Measurements from ENCODE around the gene CUX1.

Gene CUX1

DNA sequence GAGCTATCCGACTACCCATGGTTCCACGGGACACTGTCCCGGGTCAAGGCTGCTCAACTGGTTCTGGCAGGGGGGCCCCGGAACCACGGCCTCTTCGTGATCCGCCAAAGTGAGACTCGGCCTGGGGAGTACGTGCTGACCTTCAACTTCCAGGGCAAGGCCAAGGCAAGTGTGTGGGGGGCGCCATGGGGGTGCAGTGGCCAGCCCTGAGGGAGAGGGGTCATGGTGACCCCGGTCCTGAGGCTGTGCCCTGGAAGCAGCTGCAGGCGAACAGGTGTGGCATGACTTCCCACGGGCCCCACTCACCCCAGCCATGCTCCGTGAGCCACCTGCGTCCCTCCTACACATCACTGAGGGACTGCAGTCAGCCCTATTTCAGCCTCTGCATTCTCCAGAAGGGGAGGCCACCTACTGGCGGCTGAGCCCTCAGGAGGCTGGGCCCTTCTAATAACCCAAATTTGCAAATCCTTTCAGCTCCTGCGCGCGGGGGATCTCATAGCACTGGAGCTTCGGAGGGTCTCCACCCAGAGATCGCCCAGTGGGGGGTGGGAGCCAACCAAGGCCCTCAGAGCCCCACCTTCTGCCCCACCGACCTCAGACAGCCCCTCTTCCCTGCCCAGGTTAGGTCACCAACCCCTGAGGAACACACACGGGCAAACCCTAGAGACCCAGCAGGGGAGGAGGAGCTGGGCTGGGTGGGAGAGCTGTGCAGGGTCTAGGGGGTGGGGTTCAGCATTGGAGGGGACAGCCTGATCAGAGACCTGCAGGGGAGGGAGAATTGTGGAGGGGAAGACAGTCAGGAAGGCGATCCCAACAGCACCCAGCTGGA is 500.0 kb downstream of the CUX1 start:
- no peak for DNase-seq (ENCODE audit: low read depth)
- TF ChIP-seq CTCF (conservative IDR thresholded peaks at IDR 0.05; ENCODE audit: low read depth, low read length): peak; percentile 9
- no peak overlapping the region for H3K4me3 ChIP-seq (ENCODE audit: low read depth, low read length)

DNA sequence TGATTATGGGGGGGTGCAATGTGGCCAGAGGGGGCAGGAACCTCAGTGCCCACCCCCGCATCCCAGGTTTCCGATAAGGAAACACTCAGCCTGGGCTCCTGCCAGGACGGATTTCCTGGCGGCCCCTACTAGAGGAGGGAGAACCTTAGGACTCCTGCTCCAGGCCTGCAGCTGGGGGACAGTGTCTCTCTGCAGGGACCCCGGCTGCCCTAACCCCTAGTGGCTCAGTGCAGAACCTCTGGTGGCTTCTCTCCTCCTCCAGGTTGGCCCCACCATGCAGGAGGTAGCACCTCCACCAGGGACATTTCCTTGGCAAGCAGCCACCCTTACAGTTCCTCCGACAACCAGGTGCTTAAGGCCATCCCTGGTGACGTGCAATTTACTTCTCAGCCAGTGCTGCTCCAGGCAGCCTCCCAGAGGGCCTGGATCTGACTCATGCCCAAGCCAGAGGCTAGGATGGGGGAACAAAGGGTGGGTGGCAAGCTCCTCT is 501.1 kb downstream of the CUX1 start:
- no peak for TF ChIP-seq CTCF (conservative IDR thresholded peaks at IDR 0.05; ENCODE audit: low read depth, low read length)
- no peak overlapping the region for H3K4me3 ChIP-seq (ENCODE audit: low read depth, low read length)
- DNase-seq (ENCODE audit: low read depth): peak; percentile 53

- no peak overlapping the region for H3K4me3 ChIP-seq (ENCODE audit: low read depth, low read length)
- no peak for DNase-seq (ENCODE audit: low read depth)
- no peak for TF ChIP-seq CTCF (conservative IDR thresholded peaks at IDR 0.05; ENCODE audit: low read depth, low read length)
These were observed 502.2 kb downstream of the CUX1 start for GRCh38 chr7:102319671-102320070.

DNA sequence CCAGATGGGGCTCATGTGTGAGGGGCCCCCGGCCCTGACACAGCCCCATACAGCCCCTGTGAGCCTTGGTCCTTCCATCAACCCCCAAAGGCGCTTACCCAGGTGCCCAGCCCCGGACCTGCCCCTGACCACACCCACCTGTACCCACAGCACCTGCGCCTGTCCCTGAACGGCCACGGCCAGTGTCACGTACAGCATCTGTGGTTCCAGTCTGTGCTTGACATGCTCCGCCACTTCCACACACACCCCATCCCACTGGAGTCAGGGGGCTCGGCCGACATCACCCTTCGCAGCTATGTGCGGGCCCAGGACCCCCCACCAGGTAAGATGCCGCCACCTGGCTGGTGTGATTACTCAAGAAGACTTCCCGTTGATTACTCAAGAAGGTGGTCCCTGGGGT is 502.8 kb downstream of the CUX1 start:
- DNase-seq (ENCODE audit: low read depth): no peak
- TF ChIP-seq CTCF (conservative IDR thresholded peaks at IDR 0.05; ENCODE audit: low read depth, low read length): no peak
- no peak overlapping the region for H3K4me3 ChIP-seq (ENCODE audit: low read depth, low read length)

GRCh38 chr7:102320601-102321350 is 503.4 kb downstream of the CUX1 start:
- no peak overlapping the region for H3K4me3 ChIP-seq (ENCODE audit: low read depth, low read length)
- no peak for TF ChIP-seq CTCF (conservative IDR thresholded peaks at IDR 0.05; ENCODE audit: low read depth, low read length)
- DNase-seq (ENCODE audit: low read depth): no peak

DNA sequence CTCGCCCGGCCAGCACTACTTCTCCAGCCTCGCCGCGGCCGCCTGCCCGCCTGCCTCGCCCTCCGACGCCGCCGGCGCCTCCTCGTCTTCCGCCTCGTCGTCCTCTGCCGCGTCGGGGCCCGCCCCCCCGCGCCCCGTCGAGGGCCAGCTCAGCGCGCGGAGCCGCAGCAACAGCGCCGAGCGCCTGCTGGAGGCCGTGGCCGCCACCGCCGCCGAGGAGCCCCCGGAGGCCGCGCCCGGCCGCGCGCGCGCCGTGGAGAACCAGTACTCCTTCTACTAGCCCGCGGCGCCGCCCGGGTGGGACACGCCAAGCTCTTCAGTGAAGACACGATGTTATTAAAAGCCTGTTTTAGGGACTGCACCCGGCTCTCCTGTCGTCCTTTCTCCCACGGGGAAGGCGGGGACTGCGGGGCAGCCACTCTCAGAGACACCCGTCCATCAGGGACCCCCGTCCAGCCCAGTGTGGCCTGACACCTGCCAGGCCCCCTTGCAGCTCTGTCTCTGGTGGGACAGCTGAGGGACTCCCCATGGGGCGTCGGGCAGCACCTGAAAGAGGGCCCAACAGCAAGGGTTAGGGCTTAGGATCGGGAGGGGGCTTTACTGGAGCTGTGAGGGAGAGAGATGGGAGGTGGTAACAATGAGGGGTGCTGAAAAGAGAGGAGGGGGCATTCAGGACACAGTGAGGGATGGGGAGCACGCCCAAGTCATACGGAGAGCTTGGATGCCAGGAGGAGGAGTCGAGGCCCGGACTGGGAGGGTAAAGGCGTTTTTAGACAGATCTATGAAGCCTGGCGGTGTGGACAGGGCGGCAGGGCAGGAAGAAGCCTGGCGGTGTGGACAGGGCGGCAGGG is 504.1 kb downstream of the CUX1 start:
- TF ChIP-seq CTCF (conservative IDR thresholded peaks at IDR 0.05; ENCODE audit: low read depth, low read length): no peak
- DNase-seq (ENCODE audit: low read depth): peak; percentile 12
- H3K4me3 ChIP-seq (ENCODE audit: low read depth, low read length): no peak overlapping the region
